Retinal pigment epithelial cell (primary cell): ENCODE results near the gene FBXO3.
A peak's percentile ranks its signal among the peaks of the same experiment; 100 is the strongest.
"Not testable (repeated sequence)": the region's sequence is repeated elsewhere in the genome, so short reads cannot be mapped to it uniquely, and the experiment has no call there.

Experiments
- DNase-seq: peaks from one replicate; pipeline ENCODE4 v3.0.0-alpha.2; 2010; ENCODE audit warnings: low read depth
- H3K4me3 ChIP-seq: 2 replicates; pipeline ENCODE4 v1.5.1; 2011; ENCODE audit warnings: mild to moderate bottlenecking, low read length, control low read depth, moderate library complexity
- TF ChIP-seq, protein P1 (sequence below): conservative IDR thresholded peaks from 2 replicates; pipeline ENCODE4 v1.5.1; 2011; ENCODE audit warnings: low read depth, low read length, control low read depth, inconsistent platforms

FBXO3 gene, protein sequence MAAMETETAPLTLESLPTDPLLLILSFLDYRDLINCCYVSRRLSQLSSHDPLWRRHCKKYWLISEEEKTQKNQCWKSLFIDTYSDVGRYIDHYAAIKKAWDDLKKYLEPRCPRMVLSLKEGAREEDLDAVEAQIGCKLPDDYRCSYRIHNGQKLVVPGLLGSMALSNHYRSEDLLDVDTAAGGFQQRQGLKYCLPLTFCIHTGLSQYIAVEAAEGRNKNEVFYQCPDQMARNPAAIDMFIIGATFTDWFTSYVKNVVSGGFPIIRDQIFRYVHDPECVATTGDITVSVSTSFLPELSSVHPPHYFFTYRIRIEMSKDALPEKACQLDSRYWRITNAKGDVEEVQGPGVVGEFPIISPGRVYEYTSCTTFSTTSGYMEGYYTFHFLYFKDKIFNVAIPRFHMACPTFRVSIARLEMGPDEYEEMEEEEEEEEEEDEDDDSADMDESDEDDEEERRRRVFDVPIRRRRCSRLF

DNA sequence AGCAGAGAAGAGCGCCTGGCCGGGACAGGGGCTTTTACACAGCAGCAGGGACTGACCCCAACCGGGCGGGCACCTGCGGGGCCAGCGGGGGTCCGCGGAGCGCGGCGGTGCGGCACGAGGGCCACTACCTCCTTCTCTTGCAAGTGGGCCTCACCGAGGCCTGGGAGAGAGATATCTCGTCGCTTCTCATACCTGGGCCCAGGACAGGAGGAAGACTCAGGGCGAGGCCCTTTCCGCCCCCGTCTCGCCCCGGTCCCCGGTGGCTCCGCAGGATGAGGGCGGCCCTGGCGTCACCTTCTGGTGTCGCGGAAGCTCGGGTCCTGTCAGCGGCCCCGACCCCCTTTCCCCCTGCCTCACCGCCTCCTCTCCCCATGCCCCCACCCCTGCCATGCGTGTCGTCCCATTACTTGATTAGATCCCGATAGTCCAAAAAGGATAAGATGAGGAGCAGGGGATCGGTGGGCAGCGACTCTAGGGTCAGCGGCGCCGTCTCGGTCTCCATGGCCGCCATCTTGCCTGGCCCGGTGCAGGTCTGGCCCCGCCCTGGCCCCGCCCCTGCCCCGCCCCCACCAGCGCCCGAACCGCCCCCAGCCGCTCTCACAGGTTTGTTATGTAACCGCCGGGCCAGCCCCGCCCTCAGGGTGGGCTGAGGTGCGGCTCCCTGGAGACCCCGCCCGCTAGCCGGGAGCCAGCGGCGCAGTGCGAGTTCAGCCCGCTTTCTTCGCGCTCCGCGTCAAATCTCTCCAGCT lies at the start of gene FBXO3:
Gene FBXO3, minus strand, starts transcription at position 534 of the 749 bp plus-strand sequence. Its CDS starts 23 bp downstream, at position 511.
- peak within 1 kb of the TSS; percentile 86 for H3K4me3 ChIP-seq
- DNase-seq: peak; percentile 39
- TF ChIP-seq, protein P1, sequence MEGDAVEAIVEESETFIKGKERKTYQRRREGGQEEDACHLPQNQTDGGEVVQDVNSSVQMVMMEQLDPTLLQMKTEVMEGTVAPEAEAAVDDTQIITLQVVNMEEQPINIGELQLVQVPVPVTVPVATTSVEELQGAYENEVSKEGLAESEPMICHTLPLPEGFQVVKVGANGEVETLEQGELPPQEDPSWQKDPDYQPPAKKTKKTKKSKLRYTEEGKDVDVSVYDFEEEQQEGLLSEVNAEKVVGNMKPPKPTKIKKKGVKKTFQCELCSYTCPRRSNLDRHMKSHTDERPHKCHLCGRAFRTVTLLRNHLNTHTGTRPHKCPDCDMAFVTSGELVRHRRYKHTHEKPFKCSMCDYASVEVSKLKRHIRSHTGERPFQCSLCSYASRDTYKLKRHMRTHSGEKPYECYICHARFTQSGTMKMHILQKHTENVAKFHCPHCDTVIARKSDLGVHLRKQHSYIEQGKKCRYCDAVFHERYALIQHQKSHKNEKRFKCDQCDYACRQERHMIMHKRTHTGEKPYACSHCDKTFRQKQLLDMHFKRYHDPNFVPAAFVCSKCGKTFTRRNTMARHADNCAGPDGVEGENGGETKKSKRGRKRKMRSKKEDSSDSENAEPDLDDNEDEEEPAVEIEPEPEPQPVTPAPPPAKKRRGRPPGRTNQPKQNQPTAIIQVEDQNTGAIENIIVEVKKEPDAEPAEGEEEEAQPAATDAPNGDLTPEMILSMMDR: no peak

DNA sequence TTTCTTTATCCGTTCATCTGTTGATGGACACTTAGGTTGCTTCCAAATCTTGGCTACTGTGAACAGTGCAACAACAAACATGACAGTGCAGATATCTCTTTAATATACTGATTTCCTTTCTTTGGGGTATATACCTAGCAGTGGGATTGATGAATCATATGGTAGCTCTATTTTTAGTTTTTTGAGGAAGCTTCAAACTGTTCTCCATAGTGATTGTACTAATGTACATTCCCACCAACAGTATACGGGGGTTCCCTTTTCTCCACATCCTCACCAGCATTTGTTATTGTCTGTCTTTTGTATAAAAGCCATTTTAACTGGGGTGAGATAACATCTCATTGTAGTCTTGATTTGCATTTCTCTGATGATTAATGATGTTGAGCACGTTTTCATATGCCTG lies 48.7 kb upstream of the FBXO3 start:
- not testable (repeated sequence) for DNase-seq, H3K4me3 ChIP-seq

DNA sequence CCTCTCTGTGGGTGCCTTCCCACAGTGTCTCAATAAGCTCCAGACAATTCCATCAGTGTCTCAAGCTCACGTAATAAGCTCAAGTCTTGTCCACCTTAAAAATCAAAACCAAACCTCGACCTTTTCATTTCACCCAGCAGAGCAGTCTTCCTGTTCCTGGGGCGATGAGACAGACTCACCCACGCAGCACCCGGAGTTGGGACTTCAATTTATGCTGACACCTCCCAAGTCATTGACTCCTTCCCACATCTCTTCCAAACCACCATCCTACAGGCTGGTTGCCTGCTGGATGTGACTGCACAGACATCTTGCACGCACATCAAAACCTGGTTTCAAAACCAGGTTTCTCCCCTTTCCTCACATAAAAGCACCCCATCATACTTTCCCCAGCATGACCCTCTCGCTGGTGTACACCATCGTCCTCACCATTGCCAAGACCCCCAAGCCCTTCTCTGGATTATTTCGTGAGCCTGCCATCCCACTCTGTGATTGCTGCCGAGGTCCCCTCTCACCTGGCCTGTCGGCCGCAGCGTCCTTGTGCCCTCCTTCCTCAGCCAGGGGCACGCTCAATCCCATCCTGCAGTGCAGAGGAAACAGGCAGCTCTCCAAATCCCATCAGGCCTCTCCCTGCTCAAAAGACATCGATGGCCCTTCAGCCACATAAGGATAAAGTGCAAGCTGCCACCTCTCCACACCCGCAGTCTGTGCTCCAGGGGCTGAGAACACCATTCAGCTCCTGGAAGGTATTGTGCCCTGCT lies 45.1 kb upstream of the FBXO3 start:
- H3K4me3 ChIP-seq: no peak overlapping the region
- TF ChIP-seq, protein P1: no peak
- DNase-seq: no peak

DNA sequence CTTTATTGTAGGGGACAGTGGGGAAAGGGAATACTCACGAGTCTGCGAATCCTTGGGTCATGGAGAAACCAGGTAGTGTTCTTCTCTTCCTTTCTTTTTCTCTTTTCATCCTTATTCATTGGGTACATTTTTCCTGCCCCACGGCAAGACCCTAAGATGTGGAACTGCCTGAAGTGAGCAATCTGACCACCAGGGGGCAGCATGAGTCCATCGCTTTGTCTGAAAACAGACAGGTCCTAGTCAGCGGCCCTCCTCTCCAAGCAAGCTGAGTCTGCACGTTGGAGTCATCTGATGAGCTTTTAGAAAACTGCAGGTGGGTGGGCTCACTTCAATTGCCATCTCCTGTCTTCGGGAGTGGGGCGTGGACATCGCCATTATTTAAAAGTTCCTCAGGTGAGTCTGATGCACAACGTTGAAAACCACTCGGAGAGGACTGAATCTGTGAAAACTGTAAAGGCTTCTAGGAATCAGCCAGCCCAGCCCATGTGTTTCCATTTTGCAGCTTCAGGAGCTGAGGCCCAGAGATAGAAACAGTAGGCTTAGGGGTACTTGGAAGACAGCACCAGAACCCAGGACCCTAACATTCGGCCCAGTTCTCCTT lies 34.0 kb upstream of the FBXO3 start:
- H3K4me3 ChIP-seq: no peak overlapping the region
- DNase-seq: peak; percentile 23
- TF ChIP-seq, protein P1: peak; percentile 92

DNA sequence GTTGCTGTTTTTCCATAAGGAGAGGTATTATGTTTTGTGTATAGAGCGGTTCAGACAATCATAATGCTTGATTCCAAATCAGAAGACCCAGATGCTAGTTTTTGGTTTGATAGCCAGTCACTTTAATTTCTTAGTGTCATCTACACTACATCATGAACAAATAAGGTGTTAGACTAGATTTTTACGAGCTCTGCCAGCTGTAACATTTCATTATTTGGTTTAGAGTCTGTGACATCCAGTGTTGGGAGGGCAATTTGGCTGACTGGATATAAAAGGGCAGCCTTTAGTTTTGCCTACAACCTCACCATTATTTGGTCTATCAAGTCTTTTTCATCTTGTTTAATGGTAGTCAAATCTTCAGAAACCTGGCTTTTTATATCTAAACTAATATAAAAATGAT lies 30.2 kb upstream of the FBXO3 start:
- H3K4me3 ChIP-seq: no peak overlapping the region
- no peak for DNase-seq
- TF ChIP-seq, protein P1: no peak

DNA sequence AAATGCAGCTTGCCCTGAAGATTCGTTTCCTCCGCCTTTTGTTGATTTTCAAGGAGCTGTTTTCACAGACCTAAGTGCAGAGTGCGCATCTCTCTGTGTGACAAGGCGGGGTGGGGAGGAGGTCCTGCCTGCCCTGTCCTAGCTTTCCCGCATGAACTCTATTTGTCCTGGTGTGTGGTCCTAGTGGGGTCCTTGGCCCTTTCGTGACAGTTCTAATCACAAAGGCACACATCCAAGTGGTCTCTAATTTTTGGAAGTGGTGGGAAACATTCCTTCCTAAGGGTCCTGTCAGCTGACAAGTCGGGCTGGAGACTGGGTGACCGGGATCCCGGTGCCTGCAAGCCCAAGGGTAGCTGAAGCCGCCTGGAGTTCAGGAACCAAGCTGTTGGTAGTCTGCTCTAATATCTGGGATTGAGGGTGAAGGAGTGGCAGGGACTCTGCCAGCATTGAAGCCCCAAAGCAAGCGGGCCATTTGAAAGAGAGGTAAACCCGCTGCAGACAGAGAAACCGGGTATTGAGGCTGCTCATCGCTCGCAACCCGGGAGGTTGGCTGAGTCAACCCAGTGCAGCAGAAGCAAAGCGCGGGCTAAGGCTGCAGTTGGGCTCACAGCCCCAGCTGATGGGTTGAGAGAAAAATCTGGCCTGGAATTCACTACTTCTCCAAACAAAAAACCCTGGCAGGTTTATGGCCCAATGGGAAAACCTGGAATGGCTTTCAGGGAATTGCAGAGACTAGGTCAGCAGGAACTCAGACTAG lies 28.1 kb upstream of the FBXO3 start:
- TF ChIP-seq, protein P1: no peak
- DNase-seq: peak; percentile 55
- H3K4me3 ChIP-seq: peak overlapping the region; percentile 38
